Spinal cord (tissue), 10 donors: Measurements from ENCODE around the gene PDE3B. TPM values are rescaled to one million over a fixed set of nuclear protein-coding genes. Genes with fewer than 3 reads are reported as not detected.
"Not testable (repeated sequence)": the region's sequence is repeated elsewhere in the genome, so short reads cannot be mapped to it uniquely, and the experiment has no call there.

Experiments used
- DNase-seq, 6 donors: peaks; one replicate each; pipeline versions ENCODE4 v3.0.0 to v3.0.0-alpha.2; 2013 to 2015; ENCODE audit warnings: low spot score in 6 of 6, low read depth in 4 of 6
- H3K27ac ChIP-seq: one replicate; pipeline ENCODE4 v1.5.1; 2013; ENCODE audit warnings: low read depth, low read length, control low read depth
- H3K27me3 ChIP-seq: one replicate; pipeline ENCODE4 v1.6.1; 2013; ENCODE audit warnings: low read length; ENCODE audit not compliant: control insufficient read depth, insufficient read depth
- H3K36me3 ChIP-seq: one replicate; pipeline ENCODE4 v1.6.1; 2013; ENCODE audit warnings: low read length; ENCODE audit not compliant: control insufficient read depth, insufficient read depth
- H3K4me1 ChIP-seq: one replicate; pipeline ENCODE4 v1.6.1; 2013; ENCODE audit warnings: low read length; ENCODE audit not compliant: control insufficient read depth, insufficient read depth
- H3K4me3 ChIP-seq: one replicate; pipeline ENCODE4 v1.5.1; 2013; ENCODE audit warnings: low read depth, low read length, control low read depth
- H3K9me3 ChIP-seq: one replicate; pipeline ENCODE4 v1.6.1; 2013; ENCODE audit warnings: low read length; ENCODE audit not compliant: control insufficient read depth, insufficient read depth
- whole genome bisulfite sequencing: methylation state at CpG from one replicate; pipeline ENCODE4 v1.1.5; 2013; ENCODE audit warnings: missing lambda C conversion rate; ENCODE audit not compliant: insufficient coverage; 5-methylcytosine and 5-hydroxymethylcytosine counted together
- long read RNA-seq, 4 donors: transcript quantifications; one replicate each; lab custom pipeline, GENCODE V29; 2026
- polyA plus RNA-seq, 2 donors: library from polyadenylated mRNA; unstranded; fragments of 120-200 nt; gene quantifications; one replicate each; pipeline ENCODE4 v1.2.1, GENCODE V29; 2013; ENCODE audit not compliant: insufficient read length in 2 of 2
- total RNA-seq, 2 donors: library from RNA; depleted of rRNA in 1 of 2; stranded (reverse); fragments of 120-200 nt in 1 of 2; fragments of >200 nt in 1 of 2; gene quantifications; one replicate each; pipeline versions ENCODE4 v1.2.3 to v1.2.4, GENCODE V29; 2013 to 2014
- donor health status: healthy.

The PDE3B gene
- 10 to 100 TPM in 1 of 2 donors, 1 to 10 TPM in 1; 9.8 to 37.7 TPM for total RNA-seq
- polyA plus RNA-seq = 10 to 100 TPM; 12.8 to 16.5 TPM
- long read RNA-seq, donor 1 = 0 reads
- long read RNA-seq, donor 2, full-length matches to known transcripts = 2 of 2 reads
- long read RNA-seq, donor 2, partial matches to known transcripts = 0 of 2 reads
- long read RNA-seq, donor 2, other reads (novel, unspliced or antisense) = 0 of 2 reads
- long read RNA-seq, donor 3, full-length matches to known transcripts = 1 of 1 reads
- long read RNA-seq, donor 3, partial matches to known transcripts = 0 of 1 reads
- long read RNA-seq, donor 3, other reads (novel, unspliced or antisense) = 0 of 1 reads
- long read RNA-seq, donor 4, full-length matches to known transcripts = 1 of 1 reads
- long read RNA-seq, donor 4, partial matches to known transcripts = 0 of 1 reads
- long read RNA-seq, donor 4, other reads (novel, unspliced or antisense) = 0 of 1 reads

DNA sequence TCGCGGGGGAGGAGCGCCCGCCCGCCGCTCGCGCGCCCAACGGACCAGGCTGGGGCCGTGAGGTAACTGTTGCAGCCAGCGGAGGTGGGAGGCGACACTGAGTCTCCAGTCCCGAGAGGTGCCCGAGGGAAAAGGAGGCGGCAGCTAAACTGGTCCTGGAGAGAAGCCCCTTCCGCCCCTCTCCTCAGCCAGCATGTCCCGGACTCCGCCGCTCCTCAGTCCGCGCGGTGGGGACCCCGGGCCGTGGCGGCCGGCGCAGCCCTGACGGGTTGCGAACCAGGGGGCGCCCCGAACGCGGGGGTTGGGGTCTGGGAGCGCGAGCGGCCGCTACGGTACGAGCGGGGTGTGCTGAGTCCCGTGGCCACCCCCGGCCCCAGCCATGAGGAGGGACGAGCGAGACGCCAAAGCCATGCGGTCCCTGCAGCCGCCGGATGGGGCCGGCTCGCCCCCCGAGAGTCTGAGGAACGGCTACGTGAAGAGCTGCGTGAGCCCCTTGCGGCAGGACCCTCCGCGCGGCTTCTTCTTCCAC, at the start of gene PDE3B:
TSS of gene PDE3B (plus strand) at position 108 of the 529 bp plus-strand sequence. CDS start at position 380, 272 bp downstream.
- H3K36me3 ChIP-seq = no peaks in the 10 kb centered on the region
- H3K27me3 ChIP-seq = peaks cover 7% of the 10 kb centered on the region
- DNase-seq = peak in 5 of 6 donors; percentile 49 to 90 (median 67)
- H3K4me3 ChIP-seq = peak within 1 kb of the TSS; percentile 65
- no peaks in the 10 kb centered on the region for H3K9me3 ChIP-seq
- 0% methylated on average over 59 of the region's 59 CpGs for WGBS
- H3K4me1 ChIP-seq = peaks cover 8% of the 10 kb centered on the region
- peak within 1 kb of the TSS; percentile 12 for H3K27ac ChIP-seq

DNA sequence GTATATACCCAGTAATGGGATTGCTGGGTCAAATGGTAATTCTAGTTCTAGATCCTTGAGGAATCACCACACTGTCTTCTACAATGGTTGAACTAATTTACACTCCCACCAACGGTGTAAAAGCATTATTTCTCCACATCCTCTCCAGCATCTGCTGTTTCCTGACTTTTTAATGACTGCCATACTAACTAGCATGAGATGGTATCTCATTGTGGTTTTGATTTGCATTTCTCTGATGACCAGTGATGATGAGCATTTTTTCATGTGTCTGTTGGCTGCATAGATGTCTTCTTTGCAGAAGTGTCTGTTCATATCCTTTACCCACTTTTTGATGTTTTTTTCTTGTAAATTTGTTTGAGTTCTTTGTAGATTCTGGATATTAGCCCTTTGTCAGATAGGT, 48.3 kb upstream of the PDE3B start:
- no CpG with 5 or more reads among the region's 1 CpG for WGBS
- H3K9me3 ChIP-seq = not testable (repeated sequence)

DNA sequence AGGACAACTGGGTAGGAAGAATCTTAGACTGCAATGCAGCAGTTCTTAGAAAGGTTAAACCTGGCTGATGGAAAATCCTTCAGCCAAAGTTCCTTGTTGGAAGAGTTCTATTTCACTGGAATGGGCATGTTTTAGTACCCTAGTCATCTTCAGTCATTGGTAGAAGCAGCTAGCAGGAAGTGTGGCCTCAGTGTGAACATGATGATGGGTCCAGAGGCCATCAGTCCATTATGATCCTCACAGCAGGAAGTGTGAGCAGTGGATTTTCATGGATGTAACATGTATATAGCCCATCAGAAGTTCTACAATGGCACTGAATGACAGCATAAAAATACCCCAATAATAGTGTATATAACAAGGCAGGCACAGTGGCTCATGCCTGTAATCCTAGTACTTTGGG, 35.9 kb upstream of the PDE3B start:
- no peak for DNase-seq

More for the DNA sequence above, 48.3 kb upstream of the PDE3B start:
- DNase-seq, H3K27ac ChIP-seq, H3K4me3 ChIP-seq, H3K36me3 ChIP-seq, H3K4me1 ChIP-seq, H3K27me3 ChIP-seq: not testable (repeated sequence)

DNA sequence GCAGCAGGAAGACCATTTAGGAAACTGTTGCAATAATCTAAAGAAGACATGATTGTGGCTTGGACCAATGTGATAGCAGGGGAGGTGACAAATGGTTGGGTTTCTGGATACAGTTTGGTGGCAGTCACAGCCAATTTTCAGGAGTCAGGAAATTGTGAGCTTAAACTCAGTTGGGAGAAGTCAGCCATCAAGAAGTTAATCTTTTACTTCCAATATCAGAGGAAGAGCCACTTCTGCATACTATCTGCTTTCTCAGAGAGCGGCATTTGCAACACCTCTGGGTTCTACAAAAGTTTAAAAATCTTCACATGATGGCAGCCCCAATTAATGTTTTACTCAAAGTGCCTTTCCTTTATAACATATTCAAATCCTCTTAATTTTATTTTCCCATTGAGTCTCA, 33.7 kb upstream of the PDE3B start:
- no peak for DNase-seq
- no peaks in the 10 kb centered on the region for H3K4me1 ChIP-seq
- H3K9me3 ChIP-seq = peaks cover 4% of the 10 kb centered on the region
- no peak overlapping the region for H3K27ac ChIP-seq
- 100% methylated on average over 1 of the region's 1 CpG for WGBS
- no peak overlapping the region for H3K4me3 ChIP-seq
- no peaks in the 10 kb centered on the region for H3K36me3 ChIP-seq
- H3K27me3 ChIP-seq = no peaks in the 10 kb centered on the region

More for the DNA sequence above, 35.9 kb upstream of the PDE3B start:
- no peak overlapping the region for H3K4me3 ChIP-seq
- no peaks in the 10 kb centered on the region for H3K4me1 ChIP-seq
- no peaks in the 10 kb centered on the region for H3K27me3 ChIP-seq
- H3K36me3 ChIP-seq = no peaks in the 10 kb centered on the region
- no peak overlapping the region for H3K27ac ChIP-seq
- peaks cover 4% of the 10 kb centered on the region for H3K9me3 ChIP-seq

DNA sequence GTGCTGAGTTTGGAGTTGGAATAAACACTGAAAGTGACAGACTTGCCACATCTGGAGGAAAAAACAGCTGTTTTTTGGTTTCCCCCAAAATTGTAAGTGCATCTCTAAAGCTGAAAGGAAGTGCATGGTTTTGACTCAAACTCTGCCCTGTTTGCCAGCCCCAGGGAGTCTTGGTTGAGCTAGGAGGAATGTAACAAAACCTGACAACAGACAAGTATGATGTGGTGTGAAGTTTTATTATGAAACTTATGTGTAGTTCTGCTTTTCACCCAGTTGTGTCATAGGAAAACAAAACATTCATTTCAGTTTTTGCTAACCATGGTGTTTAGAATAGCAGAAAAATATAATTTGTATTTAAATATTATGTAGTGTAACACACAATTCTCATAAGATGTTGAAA, 31.7 kb upstream of the PDE3B start:
- no peak for DNase-seq
- no peaks in the 10 kb centered on the region for H3K27me3 ChIP-seq
- no peak overlapping the region for H3K27ac ChIP-seq
- no peaks in the 10 kb centered on the region for H3K4me1 ChIP-seq
- no peak overlapping the region for H3K4me3 ChIP-seq
- no peaks in the 10 kb centered on the region for H3K9me3 ChIP-seq
- H3K36me3 ChIP-seq = no peaks in the 10 kb centered on the region

DNA sequence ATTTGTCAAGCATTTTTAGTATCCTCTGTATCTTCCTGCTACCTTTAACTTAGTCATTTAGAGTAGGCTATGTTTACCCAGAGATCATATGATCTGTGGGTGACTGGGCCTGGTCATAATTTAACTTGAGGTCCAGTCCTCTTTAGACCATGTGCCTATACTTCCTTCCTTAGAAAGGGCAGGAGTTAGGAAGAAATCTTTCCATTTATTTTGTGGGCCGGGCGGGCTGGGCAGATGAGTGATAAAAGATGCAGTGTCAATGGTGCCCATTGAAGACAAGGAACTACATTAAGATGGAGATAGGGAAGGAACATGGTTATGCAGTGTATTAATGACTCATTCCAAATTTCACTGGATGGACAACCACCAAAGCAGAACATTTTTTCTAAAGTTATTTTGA, 30.9 kb upstream of the PDE3B start:
- H3K27ac ChIP-seq = no peak overlapping the region
- no peaks in the 10 kb centered on the region for H3K36me3 ChIP-seq
- H3K9me3 ChIP-seq = no peaks in the 10 kb centered on the region
- no peaks in the 10 kb centered on the region for H3K4me1 ChIP-seq
- H3K27me3 ChIP-seq = no peaks in the 10 kb centered on the region
- no peak overlapping the region for H3K4me3 ChIP-seq
- no CpG with 5 or more reads among the region's 2 CpGs for WGBS
- no peak for DNase-seq

DNA sequence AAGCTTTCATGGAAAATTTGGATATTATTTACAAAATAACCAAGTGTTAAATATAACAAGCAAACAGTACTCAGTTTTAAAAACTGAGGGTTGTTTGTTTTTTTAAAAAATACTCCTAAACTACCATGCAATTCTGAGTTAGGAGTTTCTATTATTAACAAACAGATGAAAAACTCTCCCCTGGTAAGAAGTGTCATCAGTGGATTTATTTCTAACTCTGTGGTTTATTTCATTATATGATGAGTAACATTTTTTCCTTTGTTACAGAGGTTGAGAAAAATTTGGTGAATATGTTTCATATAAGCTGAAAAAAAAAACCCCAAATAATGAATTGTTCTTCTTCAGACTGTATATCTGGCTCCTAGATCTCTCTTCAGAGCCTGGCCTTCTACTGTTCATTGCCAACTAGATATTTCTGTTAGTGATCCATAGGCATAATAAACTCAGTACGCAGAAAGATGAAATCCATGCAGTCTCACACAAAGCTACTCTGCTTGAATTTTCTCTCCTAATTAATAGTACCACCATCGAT, 29.4 kb upstream of the PDE3B start:
- 78% methylated on average over 1 of the region's 2 CpGs for WGBS
- H3K9me3 ChIP-seq = no peaks in the 10 kb centered on the region
- no peak for DNase-seq
- no peak overlapping the region for H3K27ac ChIP-seq
- H3K4me1 ChIP-seq = no peaks in the 10 kb centered on the region
- H3K4me3 ChIP-seq = no peak overlapping the region
- no peaks in the 10 kb centered on the region for H3K27me3 ChIP-seq
- no peaks in the 10 kb centered on the region for H3K36me3 ChIP-seq

DNA sequence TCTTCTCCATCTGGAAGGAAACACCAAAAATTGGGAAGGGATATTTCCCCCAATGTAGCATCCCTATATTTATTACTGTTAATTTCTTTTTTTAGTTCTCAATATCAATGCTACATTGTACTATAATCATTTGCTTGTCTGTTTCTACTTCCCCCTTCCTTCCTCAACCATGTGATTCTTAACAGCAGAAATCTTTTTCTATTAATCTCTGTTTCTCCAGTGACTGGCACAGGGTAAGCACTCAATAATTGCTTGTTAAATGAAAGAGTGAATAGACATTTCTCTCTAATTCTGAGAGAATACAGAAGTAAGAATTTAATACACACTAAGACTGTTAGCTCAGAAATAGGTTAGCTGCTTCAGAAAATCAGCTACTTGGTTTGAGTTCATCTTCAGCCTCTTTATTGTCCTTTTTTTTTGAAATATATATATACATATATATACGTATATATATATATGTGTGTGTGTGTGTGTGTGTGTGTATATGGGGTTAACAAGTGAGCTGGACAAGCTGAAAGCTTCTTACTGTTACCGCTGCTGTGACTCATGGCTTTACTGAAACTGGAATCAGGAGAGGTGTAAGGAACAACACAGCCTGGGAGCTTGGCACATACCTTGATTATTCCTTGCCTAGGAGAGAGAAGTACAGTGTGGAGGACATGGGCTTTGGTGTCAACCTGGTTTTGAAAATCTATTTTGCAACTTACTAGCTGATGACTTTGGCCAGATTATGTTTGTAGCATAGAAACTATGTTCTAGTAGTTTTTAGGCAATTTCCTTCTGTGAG, 26.2 kb upstream of the PDE3B start:
- Histone ChIP-seq H3K4me1 (no peaks in the 10 kb centered on the region), H3K4me3 (no peak overlapping the region), H3K27me3 (no peaks in the 10 kb centered on the region), H3K9me3 (no peaks in the 10 kb centered on the region), H3K36me3 (no peaks in the 10 kb centered on the region), H3K27ac (no peak overlapping the region)
- peak in 1 of 6 donors; percentile 6 for DNase-seq
- 78% methylated on average over 1 of the region's 2 CpGs for WGBS

DNA sequence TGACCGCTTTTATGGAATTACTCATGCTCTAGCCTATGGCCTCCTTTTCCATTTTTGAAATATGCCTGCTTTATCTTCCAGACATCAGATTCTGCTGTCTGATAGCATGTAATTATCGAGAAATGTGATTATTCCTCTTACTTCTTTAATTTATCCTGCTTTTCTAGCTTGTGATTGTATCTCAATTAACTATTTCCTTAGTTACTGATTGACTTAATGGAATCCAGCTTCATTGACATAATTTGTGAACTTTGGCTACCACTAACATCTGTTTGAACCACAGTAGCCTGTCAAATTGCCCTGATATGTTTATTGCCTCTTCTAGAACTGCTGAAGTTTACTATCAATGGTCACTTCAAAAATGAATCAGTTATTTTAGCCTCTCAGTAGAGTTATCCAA, 25.5 kb upstream of the PDE3B start:
- Histone ChIP-seq H3K27ac (no peak overlapping the region), H3K36me3 (no peaks in the 10 kb centered on the region), H3K4me1 (no peaks in the 10 kb centered on the region), H3K4me3 (no peak overlapping the region), H3K9me3 (no peaks in the 10 kb centered on the region), H3K27me3 (no peaks in the 10 kb centered on the region)
- no CpG with 5 or more reads among the region's 2 CpGs for WGBS
- no peak for DNase-seq
